ENCODE data around the gene ACRBP. TPM values are rescaled to one million over a fixed set of nuclear protein-coding genes. Genes with fewer than 3 reads are reported as not detected.

Gene ACRBP
- total RNA-seq, 4 donors from 2014 or later, result 0.86 to 9.3 (median 1.6) TPM

DNA sequence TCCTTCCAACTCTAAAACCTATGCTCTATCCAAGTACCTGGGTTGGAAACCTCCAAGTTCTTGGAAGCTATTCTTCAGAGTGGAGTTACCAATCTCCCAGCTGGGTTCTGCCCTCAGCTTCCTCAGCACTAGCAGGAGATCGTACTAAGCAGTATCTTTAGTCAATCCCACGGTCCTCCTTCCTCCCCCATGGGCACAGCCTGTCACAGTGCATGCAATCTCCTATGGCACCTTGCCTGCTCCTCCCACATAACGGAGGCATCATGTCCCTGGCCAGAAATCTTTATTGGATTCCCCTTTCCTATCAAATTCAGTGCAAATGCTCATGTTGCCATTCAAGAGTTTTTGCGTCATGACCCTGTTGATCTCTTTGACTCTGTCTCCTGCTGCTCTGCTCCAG lies 6.1 kb downstream of the ACRBP start:
- WGBS, result 39% methylated on average over 4 of the region's 4 CpGs
- TF ChIP-seq EP300 (IDR thresholded peaks at IDR 0.05), result no peak
- TF ChIP-seq POLR2A (IDR thresholded peaks at IDR 0.05), result no peak
- TF ChIP-seq, protein P1, sequence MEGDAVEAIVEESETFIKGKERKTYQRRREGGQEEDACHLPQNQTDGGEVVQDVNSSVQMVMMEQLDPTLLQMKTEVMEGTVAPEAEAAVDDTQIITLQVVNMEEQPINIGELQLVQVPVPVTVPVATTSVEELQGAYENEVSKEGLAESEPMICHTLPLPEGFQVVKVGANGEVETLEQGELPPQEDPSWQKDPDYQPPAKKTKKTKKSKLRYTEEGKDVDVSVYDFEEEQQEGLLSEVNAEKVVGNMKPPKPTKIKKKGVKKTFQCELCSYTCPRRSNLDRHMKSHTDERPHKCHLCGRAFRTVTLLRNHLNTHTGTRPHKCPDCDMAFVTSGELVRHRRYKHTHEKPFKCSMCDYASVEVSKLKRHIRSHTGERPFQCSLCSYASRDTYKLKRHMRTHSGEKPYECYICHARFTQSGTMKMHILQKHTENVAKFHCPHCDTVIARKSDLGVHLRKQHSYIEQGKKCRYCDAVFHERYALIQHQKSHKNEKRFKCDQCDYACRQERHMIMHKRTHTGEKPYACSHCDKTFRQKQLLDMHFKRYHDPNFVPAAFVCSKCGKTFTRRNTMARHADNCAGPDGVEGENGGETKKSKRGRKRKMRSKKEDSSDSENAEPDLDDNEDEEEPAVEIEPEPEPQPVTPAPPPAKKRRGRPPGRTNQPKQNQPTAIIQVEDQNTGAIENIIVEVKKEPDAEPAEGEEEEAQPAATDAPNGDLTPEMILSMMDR (IDR thresholded peaks at IDR 0.05), result no peak
- no peak for TF ChIP-seq POLR2AphosphoS5 (IDR thresholded peaks at IDR 0.05)

DNA sequence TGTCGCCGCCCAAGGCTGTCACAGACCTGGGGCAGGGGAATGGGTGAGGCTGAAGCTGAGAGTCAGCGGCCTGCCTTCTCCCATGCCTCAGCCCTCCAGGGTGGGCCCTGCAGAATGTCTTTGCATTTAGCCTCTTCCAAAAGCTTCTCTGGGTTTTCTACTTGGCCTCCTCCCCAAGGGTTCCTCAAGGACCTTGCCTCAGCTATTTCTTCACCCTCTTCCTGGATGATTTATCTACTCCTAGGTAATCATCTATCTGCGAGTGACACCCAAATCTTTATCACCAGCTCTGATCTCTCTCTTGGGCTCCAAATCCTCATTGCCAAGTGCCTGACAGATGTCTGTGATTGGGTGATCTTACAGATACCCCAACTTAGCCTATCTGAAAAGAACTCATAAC lies 6.7 kb downstream of the ACRBP start:
- no peaks in the 10 kb centered on the region for H3K27me3 ChIP-seq
- 71% methylated on average over 2 of the region's 4 CpGs for WGBS
- H3K36me3 ChIP-seq, result no peaks in the 10 kb centered on the region
- no peak overlapping the region for H3K27ac ChIP-seq
- H3K9me3 ChIP-seq, result no peaks in the 10 kb centered on the region
- H3K4me3 ChIP-seq, result no peak overlapping the region
- H3K4me1 ChIP-seq, result peaks cover 45% of the 10 kb centered on the region
- DNase-seq (ENCODE audit: low spot score in 2 of 2), result no peak
- TF ChIP-seq POLR2AphosphoS5 (IDR thresholded peaks at IDR 0.05) (no peak), EP300 (IDR thresholded peaks at IDR 0.05) (no peak), POLR2A (IDR thresholded peaks at IDR 0.05) (no peak)
- TF ChIP-seq, protein P1 (IDR thresholded peaks at IDR 0.05), result no peak

More for the DNA sequence above, 6.1 kb downstream of the ACRBP start:
- H3K4me3 ChIP-seq, result no peak overlapping the region
- H3K4me1 ChIP-seq, result peaks cover 40% of the 10 kb centered on the region
- DNase-seq (ENCODE audit: low spot score in 2 of 2), result no peak
- no peak overlapping the region for H3K27ac ChIP-seq
- no peaks in the 10 kb centered on the region for H3K27me3 ChIP-seq
- H3K9me3 ChIP-seq, result no peaks in the 10 kb centered on the region
- no peaks in the 10 kb centered on the region for H3K36me3 ChIP-seq

DNA sequence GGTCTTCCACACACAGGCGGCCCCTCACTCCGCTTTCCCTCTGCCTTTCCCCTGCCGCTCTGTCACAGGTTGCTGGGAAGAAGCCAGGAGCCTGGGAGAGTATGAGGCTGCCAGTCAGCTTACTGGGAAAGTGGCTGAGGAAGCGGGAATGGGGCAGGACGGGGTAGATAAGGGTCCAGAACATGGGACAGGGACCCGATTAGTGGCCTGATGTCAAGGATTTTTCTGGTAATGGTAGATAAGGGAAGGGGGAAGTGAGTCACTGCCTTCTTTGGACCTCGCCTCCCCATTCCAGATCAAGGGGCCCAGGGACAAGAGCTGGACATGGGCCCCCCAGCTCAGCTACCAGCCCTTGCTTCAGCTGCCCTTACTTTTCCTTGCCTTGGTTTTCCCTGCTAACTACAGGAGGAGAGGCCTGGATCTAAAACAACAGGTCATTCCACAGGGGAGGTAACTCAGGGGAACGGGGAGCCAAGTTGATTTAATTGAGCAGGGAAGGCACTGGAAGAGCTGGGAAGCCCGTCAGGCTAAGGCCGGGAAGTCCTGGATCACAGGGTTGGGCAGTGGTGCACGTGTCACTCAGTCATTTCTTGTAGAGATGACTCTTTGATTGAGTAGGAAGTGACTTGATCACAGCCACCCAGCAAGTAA lies 8.0 kb downstream of the ACRBP start:
- Histone ChIP-seq H3K4me1 (peaks cover 47% of the 10 kb centered on the region), H3K4me3 (no peak overlapping the region), H3K9me3 (no peaks in the 10 kb centered on the region), H3K27me3 (no peaks in the 10 kb centered on the region), H3K36me3 (no peaks in the 10 kb centered on the region), H3K27ac (no peak overlapping the region)
- TF ChIP-seq, protein P1 (IDR thresholded peaks at IDR 0.05), result no peak
- no peak for TF ChIP-seq POLR2A (IDR thresholded peaks at IDR 0.05)
- TF ChIP-seq EP300 (IDR thresholded peaks at IDR 0.05), result no peak
- TF ChIP-seq POLR2AphosphoS5 (IDR thresholded peaks at IDR 0.05), result no peak
- 78% methylated on average over 11 of the region's 11 CpGs for WGBS
- no peak for DNase-seq (ENCODE audit: low spot score in 2 of 2)

DNA sequence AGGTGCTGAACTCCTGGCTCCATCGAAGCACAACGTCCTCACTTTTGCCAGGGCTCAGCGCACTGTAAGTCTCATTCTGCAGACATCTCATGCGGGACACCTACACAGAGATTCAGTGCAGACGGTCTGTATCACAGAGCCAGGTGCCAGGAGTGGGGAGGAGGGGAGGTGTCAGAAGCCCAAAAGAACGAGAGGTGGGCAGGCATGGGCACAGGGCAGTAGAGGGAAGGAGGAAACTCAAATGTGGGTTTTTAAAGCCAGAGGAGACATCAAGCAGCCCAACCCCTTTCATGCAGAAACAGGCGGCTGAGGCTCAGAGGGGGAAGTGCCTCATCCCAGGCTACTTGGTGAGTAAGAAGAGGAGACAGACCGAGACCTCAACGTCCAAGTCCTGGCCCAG lies 8.9 kb downstream of the ACRBP start:
- TF ChIP-seq POLR2A (IDR thresholded peaks at IDR 0.05) (no peak), POLR2AphosphoS5 (IDR thresholded peaks at IDR 0.05) (no peak), EP300 (IDR thresholded peaks at IDR 0.05) (no peak)
- TF ChIP-seq, protein P1 (IDR thresholded peaks at IDR 0.05), result no peak
- no peaks in the 10 kb centered on the region for H3K9me3 ChIP-seq
- no peaks in the 10 kb centered on the region for H3K27me3 ChIP-seq
- no peak overlapping the region for H3K4me3 ChIP-seq
- no peak for DNase-seq (ENCODE audit: low spot score in 2 of 2)
- no peak overlapping the region for H3K27ac ChIP-seq
- H3K36me3 ChIP-seq, result no peaks in the 10 kb centered on the region
- peaks cover 53% of the 10 kb centered on the region for H3K4me1 ChIP-seq
- 79% methylated on average over 9 of the region's 9 CpGs for WGBS

DNA sequence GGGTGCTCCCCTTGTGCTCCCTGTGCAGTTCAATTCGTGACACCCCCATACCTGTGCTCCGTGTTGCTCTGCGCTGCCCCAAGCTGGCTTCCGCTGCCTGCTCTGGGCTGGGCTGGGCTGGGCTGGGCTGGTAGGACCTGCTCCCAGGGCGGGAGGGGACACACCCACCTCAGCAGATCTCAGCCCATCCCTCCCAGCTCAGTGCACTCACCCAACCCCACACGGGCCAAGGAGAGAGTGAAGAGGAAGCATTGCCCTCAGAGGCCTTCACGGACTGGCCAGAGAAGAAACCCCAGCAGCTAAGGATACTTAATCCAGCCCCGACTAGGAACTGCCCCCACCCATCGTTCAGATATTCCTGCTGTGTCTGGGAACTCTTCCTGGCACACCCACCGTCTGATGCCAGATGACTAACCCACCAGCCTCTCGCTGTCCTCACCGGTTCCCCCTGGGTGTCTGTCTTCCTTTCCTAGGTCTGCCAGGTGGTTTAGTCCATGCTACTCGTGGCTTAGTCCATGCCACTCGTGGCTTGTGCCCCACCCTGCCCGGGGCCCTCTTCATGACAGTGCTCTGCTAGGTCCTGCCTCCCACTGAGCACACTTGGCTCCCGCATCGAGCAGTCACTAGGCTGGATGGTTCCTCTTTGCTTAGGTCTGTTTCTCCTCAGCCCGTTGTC lies 11.2 kb downstream of the ACRBP start, which contains the start of gene LPAR5:
LPAR5 (minus strand) TSS at position 104 of the 676 bp plus-strand sequence. CDS start 14,711 bp downstream, outside the sequence.
- 31% methylated on average over 18 of the region's 18 CpGs for WGBS
- TF ChIP-seq POLR2A (IDR thresholded peaks at IDR 0.05) (no peak), EP300 (IDR thresholded peaks at IDR 0.05) (no peak), POLR2AphosphoS5 (IDR thresholded peaks at IDR 0.05) (no peak)
- TF ChIP-seq, protein P1 (IDR thresholded peaks at IDR 0.05), result no peak
- Histone ChIP-seq H3K27me3 (no peaks in the 10 kb centered on the region), H3K27ac (peak within 1 kb of the TSS; percentile 67), H3K4me3 (peak within 1 kb of the TSS; percentile 28), H3K9me3 (no peaks in the 10 kb centered on the region), H3K36me3 (no peaks in the 10 kb centered on the region), H3K4me1 (peaks cover 71% of the 10 kb centered on the region)
- DNase-seq (ENCODE audit: low spot score in 2 of 2), result peak in 1 of 2 donors; percentile 81

Data from suprapubic skin (tissue), 4 donors.